MG63 (cell line): Measurements from ENCODE around the gene SLC22A2. TPM values are rescaled to one million over a fixed set of nuclear protein-coding genes. Genes with fewer than 3 reads are reported as not detected.

Source experiments
- DNase-seq: peaks from one replicate; pipeline ENCODE4 v3.0.0-alpha.2; 2020
- H3K27me3 ChIP-seq: fragments of 250-450 bp; sonication (Bioruptor Pico); 2 replicates; pipeline ENCODE4 v1.5.1; 2020; ENCODE audit warnings: mild to moderate bottlenecking, moderate library complexity
- H3K36me3 ChIP-seq: fragments of 250-450 bp; sonication (Bioruptor Pico); 2 replicates; pipeline ENCODE4 v1.5.1; 2020; ENCODE audit warnings: mild to moderate bottlenecking, moderate library complexity
- H3K4me3 ChIP-seq: fragments of 250-450 bp; sonication (Bioruptor Pico); 2 replicates; pipeline ENCODE4 v1.5.1; 2020; ENCODE audit warnings: mild to moderate bottlenecking, moderate library complexity
- H3K9me3 ChIP-seq: fragments of 250-450 bp; sonication (Bioruptor Pico); 2 replicates; pipeline ENCODE4 v1.5.1; 2020; ENCODE audit warnings: mild to moderate bottlenecking, moderate library complexity
- total RNA-seq: library from RNA; depleted of rRNA; stranded (reverse); fragments of >200 nt; shearing (Covaris generic); gene quantifications from 2 replicates; pipeline ENCODE4 v1.2.3, GENCODE V29; 2014; ENCODE audit warnings: low replicate concordance; rRNA removed

SLC22A2 gene
- total RNA-seq, 1 experiment from 2014 or later = not detected

- Histone ChIP-seq H3K4me3 (no peak overlapping the region), H3K27me3 (no peaks in the 10 kb centered on the region), H3K9me3 (no peaks in the 10 kb centered on the region), H3K36me3 (no peaks in the 10 kb centered on the region)
- DNase-seq = no peak
Measured at GRCh38 chr6:160170018-160170680, 88.5 kb downstream of the SLC22A2 start.

- Histone ChIP-seq H3K36me3 (no peaks in the 10 kb centered on the region), H3K9me3 (no peaks in the 10 kb centered on the region), H3K4me3 (no peak overlapping the region), H3K27me3 (no peaks in the 10 kb centered on the region)
- DNase-seq = no peak
Measured at GRCh38 chr6:160167604-160168399, 90.8 kb downstream of the SLC22A2 start.

Other genes with a start within 250 kb of the SLC22A2 start
- gene SLC22A1, start 137.0 kb downstream of the SLC22A2 start, total RNA-seq = not detected in 2 replicates
- gene SLC22A3, start 89.6 kb upstream of the SLC22A2 start, total RNA-seq = 0.32 TPM in 1 of 2 replicates, not detected in the other